SU-DHL-6 (cell line): ENCODE data around the gene EPRS1.

ENCODE experiments used
- H2AFZ ChIP-seq: fragments of 200-600 bp; sonication (generic); 2 replicates; pipeline ENCODE4 v1.6.1; 2014; ENCODE audit warnings: low read depth, mild to moderate bottlenecking, moderate library complexity, mixed read lengths, antibody characterized with exemption, low read length; ENCODE audit not compliant: severe bottlenecking
- H3F3A ChIP-seq: fragments of 200-600 bp; shearing (Covaris generic); 2 replicates; pipeline ENCODE4 v1.6.0; 2016; ENCODE audit warnings: antibody characterized with exemption, mild to moderate bottlenecking; ENCODE audit not compliant: insufficient read depth
- H3K27ac ChIP-seq: fragments of 200-600 bp; sonication (generic); 2 replicates; pipeline ENCODE4 v1.5.1; 2016; ENCODE audit warnings: low read depth, mild to moderate bottlenecking, low read length, moderate library complexity, mixed read lengths
- H3K27me3 ChIP-seq: fragments of 200-600 bp; sonication (generic), shearing (Covaris generic); 2 replicates; pipeline ENCODE4 v1.6.0; 2014; ENCODE audit warnings: mild to moderate bottlenecking, low read length
- H3K36me3 ChIP-seq: fragments of 200-600 bp; sonication (generic); 2 replicates; pipeline ENCODE4 v1.6.1; 2014; ENCODE audit warnings: mild to moderate bottlenecking, low read length, mixed read lengths
- H3K4me2 ChIP-seq: fragments of 300-600, 200-600 bp; shearing (Covaris generic), sonication (generic); 2 replicates; pipeline ENCODE4 v1.6.0; 2014; ENCODE audit warnings: low read length, low read depth, mild to moderate bottlenecking; ENCODE audit not compliant: poor library complexity, severe bottlenecking
- H3K4me3 ChIP-seq: fragments of 200-600 bp; sonication (generic); 2 replicates; pipeline ENCODE4 v1.5.1; 2014; ENCODE audit warnings: antibody characterized with exemption, low read length, mild to moderate bottlenecking, mixed read lengths; ENCODE audit not compliant: insufficient read depth, poor library complexity, severe bottlenecking
- H3K79me2 ChIP-seq: fragments of 200-600 bp; sonication (generic); 2 replicates; pipeline ENCODE4 v1.6.1; 2014; ENCODE audit warnings: mild to moderate bottlenecking, low read length, moderate library complexity; ENCODE audit not compliant: insufficient read depth
- H3K9ac ChIP-seq: fragments of 200-600 bp; sonication (generic); 2 replicates; pipeline ENCODE4 v1.7.0; 2014; ENCODE audit warnings: mild to moderate bottlenecking, low read length
- H3K9me2 ChIP-seq: fragments of 200-600 bp; sonication (generic); replicated peaks from 2 replicates; pipeline ENCODE4 v1.6.1; 2014; ENCODE audit warnings: low read length; ENCODE audit not compliant: insufficient read depth
- H3K9me3 ChIP-seq: fragments of 200-600 bp; sonication (generic); 2 replicates; pipeline ENCODE4 v1.6.1; 2014; ENCODE audit warnings: low read length, mixed read lengths; ENCODE audit not compliant: insufficient read depth
- H4K20me1 ChIP-seq: fragments of 200-600 bp; sonication (generic); 2 replicates; pipeline ENCODE4 v1.6.1; 2014; ENCODE audit warnings: low read depth, mild to moderate bottlenecking, antibody characterized with exemption, low read length, moderate library complexity, mixed read lengths
- EZH2phosphoT487 ChIP-seq: fragments of 200-600 bp; sonication (generic), shearing (Covaris generic); conservative IDR thresholded peaks from 2 replicates; pipeline ENCODE4 v1.6.1; 2018; ENCODE audit warnings: mild to moderate bottlenecking, antibody characterized with exemption, low read length, moderate library complexity, mixed read lengths
- TF ChIP-seq, protein P1 (sequence below): fragments of 200-600 bp; sonication (generic); IDR thresholded peaks from one replicate; pipeline ENCODE4 v1.5.1; 2017; ENCODE audit warnings: antibody characterized with exemption, mild to moderate bottlenecking, low read length, moderate library complexity; ENCODE audit not compliant: insufficient read depth, poor library complexity, severe bottlenecking

EPRS1 gene

DNA sequence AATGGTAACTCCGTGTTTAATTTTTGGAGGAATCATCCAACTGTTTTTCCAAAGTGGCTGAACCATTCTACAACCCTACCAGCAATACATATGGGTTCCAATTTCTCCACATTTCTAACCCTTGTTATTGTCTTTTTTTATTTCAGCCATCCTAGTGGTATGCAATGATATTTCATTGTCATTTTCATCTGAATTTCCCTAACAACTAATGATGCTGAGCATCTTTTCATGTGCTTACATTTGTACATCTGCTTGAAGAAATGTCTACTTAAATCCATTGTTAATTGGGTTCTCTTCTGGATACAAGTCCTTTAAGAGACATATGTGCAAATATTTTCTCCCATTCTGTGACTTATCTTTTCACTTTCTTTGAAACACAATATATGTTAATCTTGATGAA is 43.3 kb downstream of the EPRS1 start:
- Histone ChIP-seq H3K4me3 (no peak overlapping the region), H3K79me2 (no peaks in the 10 kb centered on the region), H3K36me3 (peaks cover 50% of the 10 kb centered on the region), H3K9me2 (no peaks in the 10 kb centered on the region), H3F3A (no peaks in the 10 kb centered on the region), H3K9ac (no peak overlapping the region), H3K27ac (no peak overlapping the region), H4K20me1 (no peaks in the 10 kb centered on the region; the same call in 1 of the 2 replicates), H2AFZ (no peak overlapping the region), H3K4me2 (no peak overlapping the region), H3K9me3 (no peaks in the 10 kb centered on the region), H3K27me3 (no peaks in the 10 kb centered on the region)
- TF ChIP-seq EZH2phosphoT487, result no peak

GRCh38 chr1:220001095-220001501 is 45.2 kb downstream of the EPRS1 start:
- H4K20me1 ChIP-seq, result no peaks in the 10 kb centered on the region
- H3K9me3 ChIP-seq, result no peaks in the 10 kb centered on the region
- no peak overlapping the region for H3K9ac ChIP-seq
- H3K9me2 ChIP-seq, result no peaks in the 10 kb centered on the region
- no peaks in the 10 kb centered on the region for H3K79me2 ChIP-seq
- peaks cover 57% of the 10 kb centered on the region for H3K36me3 ChIP-seq
- no peak overlapping the region for H3K4me3 ChIP-seq
- H3K27ac ChIP-seq, result no peak overlapping the region
- TF ChIP-seq EZH2phosphoT487, result no peak
- TF ChIP-seq, protein P1, sequence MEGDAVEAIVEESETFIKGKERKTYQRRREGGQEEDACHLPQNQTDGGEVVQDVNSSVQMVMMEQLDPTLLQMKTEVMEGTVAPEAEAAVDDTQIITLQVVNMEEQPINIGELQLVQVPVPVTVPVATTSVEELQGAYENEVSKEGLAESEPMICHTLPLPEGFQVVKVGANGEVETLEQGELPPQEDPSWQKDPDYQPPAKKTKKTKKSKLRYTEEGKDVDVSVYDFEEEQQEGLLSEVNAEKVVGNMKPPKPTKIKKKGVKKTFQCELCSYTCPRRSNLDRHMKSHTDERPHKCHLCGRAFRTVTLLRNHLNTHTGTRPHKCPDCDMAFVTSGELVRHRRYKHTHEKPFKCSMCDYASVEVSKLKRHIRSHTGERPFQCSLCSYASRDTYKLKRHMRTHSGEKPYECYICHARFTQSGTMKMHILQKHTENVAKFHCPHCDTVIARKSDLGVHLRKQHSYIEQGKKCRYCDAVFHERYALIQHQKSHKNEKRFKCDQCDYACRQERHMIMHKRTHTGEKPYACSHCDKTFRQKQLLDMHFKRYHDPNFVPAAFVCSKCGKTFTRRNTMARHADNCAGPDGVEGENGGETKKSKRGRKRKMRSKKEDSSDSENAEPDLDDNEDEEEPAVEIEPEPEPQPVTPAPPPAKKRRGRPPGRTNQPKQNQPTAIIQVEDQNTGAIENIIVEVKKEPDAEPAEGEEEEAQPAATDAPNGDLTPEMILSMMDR, result no peak
- no peak overlapping the region for H3K4me2 ChIP-seq
- no peaks in the 10 kb centered on the region for H3K27me3 ChIP-seq
- no peaks in the 10 kb centered on the region for H3F3A ChIP-seq
- H2AFZ ChIP-seq, result no peak overlapping the region

DNA sequence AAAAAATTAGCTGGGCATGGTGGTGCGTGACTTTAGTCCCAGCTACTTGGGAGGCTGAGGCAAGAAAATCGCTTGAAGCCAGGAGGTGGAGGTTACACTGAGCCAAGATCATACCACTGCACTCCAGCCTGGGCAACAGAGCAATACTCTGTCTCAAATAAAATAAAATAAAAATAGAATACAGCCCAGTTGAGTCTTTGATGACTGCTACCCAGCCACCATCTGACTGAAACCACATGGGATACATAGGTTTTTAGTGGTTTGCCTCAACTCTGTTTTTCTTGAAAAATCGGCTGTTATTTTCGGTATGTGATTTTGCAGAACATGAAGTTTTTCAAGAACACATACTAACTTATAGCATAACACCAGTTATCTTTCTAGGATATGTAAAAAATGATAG is 46.5 kb downstream of the EPRS1 start:
- no peaks in the 10 kb centered on the region for H3K9me3 ChIP-seq
- no peak overlapping the region for H3K27ac ChIP-seq
- H3K4me3 ChIP-seq, result no peak overlapping the region
- H3K36me3 ChIP-seq, result peaks cover 57% of the 10 kb centered on the region; the same call in 1 of the 2 replicates
- no peaks in the 10 kb centered on the region for H3K9me2 ChIP-seq
- TF ChIP-seq EZH2phosphoT487, result no peak
- H4K20me1 ChIP-seq, result no peaks in the 10 kb centered on the region
- no peak overlapping the region for H2AFZ ChIP-seq
- H3F3A ChIP-seq, result no peaks in the 10 kb centered on the region
- H3K9ac ChIP-seq, result no peak overlapping the region
- no peak overlapping the region for H3K4me2 ChIP-seq
- H3K27me3 ChIP-seq, result no peaks in the 10 kb centered on the region
- H3K79me2 ChIP-seq, result no peaks in the 10 kb centered on the region
